Measurements from ENCODE around the gene WDR46. TPM values are rescaled to one million over a fixed set of nuclear protein-coding genes. Genes with fewer than 3 reads are reported as not detected.

WDR46 gene
- total and polyA plus RNA-seq, 11 donors = 12.2 to 41.0 (median 21.4) TPM

- no peak for DNase-seq
- WGBS, 4 donors = 89 to 91% (median 91%) methylated on average over 3 of the region's 3 CpGs
- H3K27ac ChIP-seq = no peak overlapping the region
- peaks cover 0 to 55% (median 28%) of the 10 kb centered on the region in 12 donors for H3K4me1 ChIP-seq
- intact Hi-C loops (cut with DNase I) = no loop called here
- peaks cover 0 to 65% (median 50%) of the 10 kb centered on the region in 9 donors for H3K36me3 ChIP-seq
- no peaks in the 10 kb centered on the region for H3K27me3 ChIP-seq
- no peak for TF ChIP-seq CTCF (IDR thresholded peaks at IDR 0.05)
- TF ChIP-seq POLR2A (IDR thresholded peaks at IDR 0.05) = no peak
- H3K9me3 ChIP-seq = no peaks in the 10 kb centered on the region
- H3K4me3 ChIP-seq = no peak overlapping the region
- no peak for ATAC-seq
These were observed 12.8 kb upstream of the WDR46 start for GRCh38 chr6:33301877-33302276.

GRCh38 chr6:33299237-33299944 lies 10.4 kb upstream of the WDR46 start:
- H3K36me3 ChIP-seq = peaks cover 0 to 65% (median 50%) of the 10 kb centered on the region in 9 donors
- intact Hi-C loops (cut with DNase I) = loop anchor here in 3 of 10 donors (1.0 to 2.0 kb wide), 4 partner anchors 10 to 22 kb away; partner anchors contain the start of genes PFDN6 (in 2 of the 3), WDR46 (in 2 of the 3), B3GALT4 (in 1 of the 3) and TAPBP (in 1 of the 3)
- H3K4me1 ChIP-seq = peaks cover 0 to 36% (median 25%) of the 10 kb centered on the region in 12 donors
- peak; percentile 93 to 95 (median 94) for DNase-seq
- peak; percentile 80 to 87 (median 82) for ATAC-seq
- H3K4me3 ChIP-seq = peak overlapping the region; percentile 63 to 100 (median 84)
- 0% methylated on average over 29 to 54 of the region's 54 CpGs for WGBS, 4 donors
- TF ChIP-seq POLR2A (IDR thresholded peaks at IDR 0.05) = peak in 1 of 2 donors; percentile 76
- peak; percentile 59 to 91 (median 76) for TF ChIP-seq CTCF (IDR thresholded peaks at IDR 0.05)
- no peaks in the 10 kb centered on the region for H3K27me3 ChIP-seq
- no peaks in the 10 kb centered on the region for H3K9me3 ChIP-seq
- H3K27ac ChIP-seq = peak overlapping the region; percentile 88 to 99 (median 98)

GRCh38 chr6:33298773-33299236 lies 9.8 kb upstream of the WDR46 start, which contains the start of gene RGL2:
TSS of gene RGL2 (minus strand) at chr6:33298942. CDS start at chr6:33298610, 332 bp downstream.
- Histone ChIP-seq H3K27ac (peak within 1 kb of the TSS; percentile 88 to 99 (median 98)), H3K4me3 (peak within 1 kb of the TSS; percentile 63 to 100 (median 84)), H3K36me3 (peaks cover 0 to 65% (median 50%) of the 10 kb centered on the region in 9 donors), H3K27me3 (no peaks in the 10 kb centered on the region), H3K9me3 (no peaks in the 10 kb centered on the region), H3K4me1 (peaks cover 0 to 36% (median 25%) of the 10 kb centered on the region in 12 donors)
- DNase-seq = peak; percentile 91 to 95 (median 93)
- 0 to 1% (median 0%) methylated on average over 4 to 34 of the region's 34 CpGs for WGBS, 4 donors
- intact Hi-C loops (cut with DNase I) = loop anchor here in 3 of 10 donors (1.0 to 2.0 kb wide), 4 partner anchors 10 to 22 kb away; partner anchors contain the start of genes PFDN6 (in 2 of the 3), WDR46 (in 2 of the 3), B3GALT4 (in 1 of the 3) and TAPBP (in 1 of the 3)
- peak; percentile 70 to 85 (median 78) for ATAC-seq
- TF ChIP-seq POLR2A (IDR thresholded peaks at IDR 0.05) (no peak), CTCF (IDR thresholded peaks at IDR 0.05) (no peak)

Data from heart left ventricle (tissue), 16 donors.